Measurements from ENCODE around the gene SPO11.

Gene SPO11

GRCh38 chr20:57291694-57292093 is 37.9 kb upstream of the SPO11 start:
- Histone ChIP-seq H3K9ac (ENCODE audit: low read length) (no peak overlapping the region), H3K27me3 (ENCODE audit: low read depth, low read length) (peaks cover 82% of the 10 kb centered on the region), H3K79me2 (ENCODE audit: low read length) (no peaks in the 10 kb centered on the region), H3K27ac (ENCODE audit: low read length) (no peak overlapping the region), H3K4me1 (ENCODE audit: low read length) (no peaks in the 10 kb centered on the region), H2AFZ (ENCODE audit: low read depth, low read length) (no peak overlapping the region), H3K4me3 (ENCODE audit: low read length) (no peak overlapping the region), H4K20me1 (ENCODE audit: insufficient read depth, low read length) (no peaks in the 10 kb centered on the region), H3K4me2 (ENCODE audit: low read length) (no peak overlapping the region), H3K36me3 (replicated peaks; ENCODE audit: low read depth, low read length) (no peaks in the 10 kb centered on the region), H3K9me3 (ENCODE audit: insufficient read depth, low read length) (no peaks in the 10 kb centered on the region)
- TF ChIP-seq EZH2phosphoT487 (IDR thresholded peaks at IDR 0.05; ENCODE audit: low read depth) = no peak

- TF ChIP-seq, protein P1, sequence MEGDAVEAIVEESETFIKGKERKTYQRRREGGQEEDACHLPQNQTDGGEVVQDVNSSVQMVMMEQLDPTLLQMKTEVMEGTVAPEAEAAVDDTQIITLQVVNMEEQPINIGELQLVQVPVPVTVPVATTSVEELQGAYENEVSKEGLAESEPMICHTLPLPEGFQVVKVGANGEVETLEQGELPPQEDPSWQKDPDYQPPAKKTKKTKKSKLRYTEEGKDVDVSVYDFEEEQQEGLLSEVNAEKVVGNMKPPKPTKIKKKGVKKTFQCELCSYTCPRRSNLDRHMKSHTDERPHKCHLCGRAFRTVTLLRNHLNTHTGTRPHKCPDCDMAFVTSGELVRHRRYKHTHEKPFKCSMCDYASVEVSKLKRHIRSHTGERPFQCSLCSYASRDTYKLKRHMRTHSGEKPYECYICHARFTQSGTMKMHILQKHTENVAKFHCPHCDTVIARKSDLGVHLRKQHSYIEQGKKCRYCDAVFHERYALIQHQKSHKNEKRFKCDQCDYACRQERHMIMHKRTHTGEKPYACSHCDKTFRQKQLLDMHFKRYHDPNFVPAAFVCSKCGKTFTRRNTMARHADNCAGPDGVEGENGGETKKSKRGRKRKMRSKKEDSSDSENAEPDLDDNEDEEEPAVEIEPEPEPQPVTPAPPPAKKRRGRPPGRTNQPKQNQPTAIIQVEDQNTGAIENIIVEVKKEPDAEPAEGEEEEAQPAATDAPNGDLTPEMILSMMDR (IDR thresholded peaks at IDR 0.05; ENCODE audit: low read depth, low read length) = no peak
- TF ChIP-seq EZH2phosphoT487 (IDR thresholded peaks at IDR 0.05; ENCODE audit: low read depth) = no peak
These were observed 37.0 kb upstream of the SPO11 start for GRCh38 chr20:57292611-57293010.

DNA sequence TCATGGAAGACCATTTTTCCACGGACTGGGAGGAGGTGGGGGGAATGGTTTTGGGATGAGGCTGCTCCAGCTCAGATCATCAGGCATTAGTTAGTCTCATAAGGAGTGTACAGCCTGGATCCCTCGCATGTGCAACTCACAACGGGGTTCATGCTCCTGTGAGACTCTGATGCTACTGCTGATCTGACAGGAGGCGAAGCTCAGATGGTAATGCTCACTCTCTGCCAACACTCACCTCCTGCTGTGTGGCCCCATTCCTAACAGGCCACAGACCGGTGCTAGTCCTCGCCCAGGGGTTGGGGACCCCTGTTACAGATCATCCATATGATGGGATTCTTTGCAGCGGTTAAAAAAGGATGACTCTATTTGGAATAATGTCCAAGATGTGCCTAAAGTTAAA is 35.6 kb upstream of the SPO11 start:
- H3K9me3 ChIP-seq (ENCODE audit: insufficient read depth, low read length) = no peaks in the 10 kb centered on the region
- no peaks in the 10 kb centered on the region for H3K4me1 ChIP-seq (ENCODE audit: low read length)
- no peaks in the 10 kb centered on the region for H3K79me2 ChIP-seq (ENCODE audit: low read length)
- no peak overlapping the region for H3K4me2 ChIP-seq (ENCODE audit: low read length)
- H2AFZ ChIP-seq (ENCODE audit: low read depth, low read length) = no peak overlapping the region
- H3K27me3 ChIP-seq (ENCODE audit: low read depth, low read length) = peaks cover 62% of the 10 kb centered on the region
- no peaks in the 10 kb centered on the region for H4K20me1 ChIP-seq (ENCODE audit: insufficient read depth, low read length)
- no peak overlapping the region for H3K4me3 ChIP-seq (ENCODE audit: low read length)
- no peaks in the 10 kb centered on the region for H3K36me3 ChIP-seq (replicated peaks; ENCODE audit: low read depth, low read length)
- no peak overlapping the region for H3K27ac ChIP-seq (ENCODE audit: low read length)
- H3K9ac ChIP-seq (ENCODE audit: low read length) = no peak overlapping the region
- TF ChIP-seq, protein P1 (IDR thresholded peaks at IDR 0.05; ENCODE audit: low read depth, low read length) = no peak
- TF ChIP-seq EZH2phosphoT487 (IDR thresholded peaks at IDR 0.05; ENCODE audit: low read depth) = no peak; the same call in 1 of the 2 replicates

More at GRCh38 chr20:57292611-57293010, 37.0 kb upstream of the SPO11 start:
- Histone ChIP-seq H3K4me1 (ENCODE audit: low read length) (no peaks in the 10 kb centered on the region), H3K36me3 (replicated peaks; ENCODE audit: low read depth, low read length) (no peaks in the 10 kb centered on the region), H3K27me3 (ENCODE audit: low read depth, low read length) (peaks cover 72% of the 10 kb centered on the region), H3K27ac (ENCODE audit: low read length) (no peak overlapping the region), H3K4me2 (ENCODE audit: low read length) (no peak overlapping the region), H3K9ac (ENCODE audit: low read length) (no peak overlapping the region), H2AFZ (ENCODE audit: low read depth, low read length) (no peak overlapping the region), H3K4me3 (ENCODE audit: low read length) (no peak overlapping the region), H3K9me3 (ENCODE audit: insufficient read depth, low read length) (no peaks in the 10 kb centered on the region), H3K79me2 (ENCODE audit: low read length) (no peaks in the 10 kb centered on the region), H4K20me1 (ENCODE audit: insufficient read depth, low read length) (no peaks in the 10 kb centered on the region)

DNA sequence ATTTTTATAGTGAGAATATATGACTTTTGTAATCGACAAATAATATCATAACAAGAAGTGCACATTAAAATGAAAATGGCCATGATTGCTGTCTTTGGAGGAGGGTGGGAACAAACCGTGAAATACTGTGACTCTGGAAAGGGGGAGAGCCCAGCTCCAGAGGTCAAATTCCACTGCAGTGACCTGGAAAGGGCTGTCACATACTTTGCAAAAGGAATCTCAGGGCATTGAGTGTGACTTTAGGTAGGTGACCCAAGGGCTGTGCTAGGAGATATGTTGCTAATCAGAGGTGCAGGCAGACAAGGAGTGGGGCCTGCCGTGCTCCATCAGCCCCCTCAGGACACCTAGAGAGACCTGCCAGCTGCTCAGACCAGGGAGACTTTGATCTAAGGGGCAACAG is 35.1 kb upstream of the SPO11 start:
- no peak overlapping the region for H3K27ac ChIP-seq (ENCODE audit: low read length)
- no peak overlapping the region for H3K4me3 ChIP-seq (ENCODE audit: low read length)
- H3K79me2 ChIP-seq (ENCODE audit: low read length) = no peaks in the 10 kb centered on the region
- no peak overlapping the region for H2AFZ ChIP-seq (ENCODE audit: low read depth, low read length)
- peaks cover 57% of the 10 kb centered on the region for H3K27me3 ChIP-seq (ENCODE audit: low read depth, low read length)
- no peaks in the 10 kb centered on the region for H3K36me3 ChIP-seq (replicated peaks; ENCODE audit: low read depth, low read length)
- no peak overlapping the region for H3K9ac ChIP-seq (ENCODE audit: low read length)
- no peaks in the 10 kb centered on the region for H3K9me3 ChIP-seq (ENCODE audit: insufficient read depth, low read length)
- H3K4me1 ChIP-seq (ENCODE audit: low read length) = no peaks in the 10 kb centered on the region
- H3K4me2 ChIP-seq (ENCODE audit: low read length) = no peak overlapping the region
- TF ChIP-seq, protein P1 (IDR thresholded peaks at IDR 0.05; ENCODE audit: low read depth, low read length) = no peak
- TF ChIP-seq EZH2phosphoT487 (IDR thresholded peaks at IDR 0.05; ENCODE audit: low read depth) = no peak
- no peaks in the 10 kb centered on the region for H4K20me1 ChIP-seq (ENCODE audit: insufficient read depth, low read length)

GRCh38 chr20:57298457-57298856 is 31.1 kb upstream of the SPO11 start:
- H3K36me3 ChIP-seq (replicated peaks; ENCODE audit: low read depth, low read length) = no peaks in the 10 kb centered on the region
- H2AFZ ChIP-seq (ENCODE audit: low read depth, low read length) = no peak overlapping the region
- H3K79me2 ChIP-seq (ENCODE audit: low read length) = no peaks in the 10 kb centered on the region
- H4K20me1 ChIP-seq (ENCODE audit: insufficient read depth, low read length) = no peaks in the 10 kb centered on the region
- TF ChIP-seq EZH2phosphoT487 (IDR thresholded peaks at IDR 0.05; ENCODE audit: low read depth) = no peak
- TF ChIP-seq, protein P1 (IDR thresholded peaks at IDR 0.05; ENCODE audit: low read depth, low read length) = no peak
- H3K9ac ChIP-seq (ENCODE audit: low read length) = no peak overlapping the region
- H3K9me3 ChIP-seq (ENCODE audit: insufficient read depth, low read length) = no peaks in the 10 kb centered on the region
- H3K4me2 ChIP-seq (ENCODE audit: low read length) = no peak overlapping the region
- H3K4me1 ChIP-seq (ENCODE audit: low read length) = no peaks in the 10 kb centered on the region
- peaks cover 23% of the 10 kb centered on the region for H3K27me3 ChIP-seq (ENCODE audit: low read depth, low read length)
- H3K27ac ChIP-seq (ENCODE audit: low read length) = no peak overlapping the region
- no peak overlapping the region for H3K4me3 ChIP-seq (ENCODE audit: low read length)
